ENCODE results near the gene TMEM50A.
A peak's percentile ranks its signal among the peaks of the same experiment; 100 is the strongest.
"Not testable (repeated sequence)": the region's sequence is repeated elsewhere in the genome, so short reads cannot be mapped to it uniquely, and the experiment has no call there.

The TMEM50A gene

GRCh38 chr1:25322127-25322526 is 16.0 kb upstream of the TMEM50A start:
- H3K9ac ChIP-seq (ENCODE audit: low read length); H3K27me3 ChIP-seq (ENCODE audit: low read length); H2AFZ ChIP-seq (ENCODE audit: low read depth, low read length, severe bottlenecking); H3F3A ChIP-seq (ENCODE audit: insufficient read depth); H3K9me2 ChIP-seq (replicated peaks; ENCODE audit: insufficient read depth, low read length); H3K79me2 ChIP-seq (ENCODE audit: insufficient read depth, low read length); H3K9me3 ChIP-seq (ENCODE audit: insufficient read depth, low read length); H3K4me3 ChIP-seq (ENCODE audit: insufficient read depth, low read length, poor library complexity, severe bottlenecking); H3K27ac ChIP-seq (ENCODE audit: low read depth, low read length); H3K4me2 ChIP-seq (ENCODE audit: low read depth, low read length, poor library complexity, severe bottlenecking); H4K20me1 ChIP-seq (ENCODE audit: low read depth, low read length); H3K36me3 ChIP-seq (ENCODE audit: low read length): not testable (repeated sequence)

GRCh38 chr1:25324407-25324806 is 13.7 kb upstream of the TMEM50A start:
- H3F3A ChIP-seq (ENCODE audit: insufficient read depth); H2AFZ ChIP-seq (ENCODE audit: low read depth, low read length, severe bottlenecking); H3K9me3 ChIP-seq (ENCODE audit: insufficient read depth, low read length); H4K20me1 ChIP-seq (ENCODE audit: low read depth, low read length); H3K9me2 ChIP-seq (replicated peaks; ENCODE audit: insufficient read depth, low read length); H3K36me3 ChIP-seq (ENCODE audit: low read length); H3K4me3 ChIP-seq (ENCODE audit: insufficient read depth, low read length, poor library complexity, severe bottlenecking); H3K27me3 ChIP-seq (ENCODE audit: low read length); H3K27ac ChIP-seq (ENCODE audit: low read depth, low read length); H3K9ac ChIP-seq (ENCODE audit: low read length); H3K4me2 ChIP-seq (ENCODE audit: low read depth, low read length, poor library complexity, severe bottlenecking); H3K79me2 ChIP-seq (ENCODE audit: insufficient read depth, low read length): not testable (repeated sequence)

GRCh38 chr1:25327864-25328790 is 10.0 kb upstream of the TMEM50A start:
- H3K27ac ChIP-seq (ENCODE audit: low read depth, low read length); H3K4me3 ChIP-seq (ENCODE audit: insufficient read depth, low read length, poor library complexity, severe bottlenecking); H3K9me2 ChIP-seq (replicated peaks; ENCODE audit: insufficient read depth, low read length); H3K9me3 ChIP-seq (ENCODE audit: insufficient read depth, low read length); H3K36me3 ChIP-seq (ENCODE audit: low read length); H4K20me1 ChIP-seq (ENCODE audit: low read depth, low read length); H3F3A ChIP-seq (ENCODE audit: insufficient read depth); H3K4me2 ChIP-seq (ENCODE audit: low read depth, low read length, poor library complexity, severe bottlenecking); H2AFZ ChIP-seq (ENCODE audit: low read depth, low read length, severe bottlenecking); H3K79me2 ChIP-seq (ENCODE audit: insufficient read depth, low read length); H3K27me3 ChIP-seq (ENCODE audit: low read length); H3K9ac ChIP-seq (ENCODE audit: low read length): not testable (repeated sequence)

GRCh38 chr1:25328791-25329185 is 9.3 kb upstream of the TMEM50A start:
- not testable (repeated sequence) for H3F3A ChIP-seq (ENCODE audit: insufficient read depth); H4K20me1 ChIP-seq (ENCODE audit: low read depth, low read length); H3K9me2 ChIP-seq (replicated peaks; ENCODE audit: insufficient read depth, low read length); H3K4me3 ChIP-seq (ENCODE audit: insufficient read depth, low read length, poor library complexity, severe bottlenecking); H3K27ac ChIP-seq (ENCODE audit: low read depth, low read length); H3K9me3 ChIP-seq (ENCODE audit: insufficient read depth, low read length); H3K27me3 ChIP-seq (ENCODE audit: low read length); H3K4me2 ChIP-seq (ENCODE audit: low read depth, low read length, poor library complexity, severe bottlenecking); H3K9ac ChIP-seq (ENCODE audit: low read length); H3K36me3 ChIP-seq (ENCODE audit: low read length); H2AFZ ChIP-seq (ENCODE audit: low read depth, low read length, severe bottlenecking); H3K79me2 ChIP-seq (ENCODE audit: insufficient read depth, low read length)

GRCh38 chr1:25329336-25329735 is 8.8 kb upstream of the TMEM50A start:
- H3K4me3 ChIP-seq (ENCODE audit: insufficient read depth, low read length, poor library complexity, severe bottlenecking); H4K20me1 ChIP-seq (ENCODE audit: low read depth, low read length); H3F3A ChIP-seq (ENCODE audit: insufficient read depth); H3K9ac ChIP-seq (ENCODE audit: low read length); H3K9me2 ChIP-seq (replicated peaks; ENCODE audit: insufficient read depth, low read length); H3K9me3 ChIP-seq (ENCODE audit: insufficient read depth, low read length); H2AFZ ChIP-seq (ENCODE audit: low read depth, low read length, severe bottlenecking); H3K27ac ChIP-seq (ENCODE audit: low read depth, low read length); H3K79me2 ChIP-seq (ENCODE audit: insufficient read depth, low read length); H3K27me3 ChIP-seq (ENCODE audit: low read length); H3K36me3 ChIP-seq (ENCODE audit: low read length); H3K4me2 ChIP-seq (ENCODE audit: low read depth, low read length, poor library complexity, severe bottlenecking): not testable (repeated sequence)

GRCh38 chr1:25329950-25330349 is 8.2 kb upstream of the TMEM50A start:
- H3K27me3 ChIP-seq (ENCODE audit: low read length); H3K36me3 ChIP-seq (ENCODE audit: low read length); H3K9me2 ChIP-seq (replicated peaks; ENCODE audit: insufficient read depth, low read length); H2AFZ ChIP-seq (ENCODE audit: low read depth, low read length, severe bottlenecking); H3K79me2 ChIP-seq (ENCODE audit: insufficient read depth, low read length); H3K4me2 ChIP-seq (ENCODE audit: low read depth, low read length, poor library complexity, severe bottlenecking); H3K27ac ChIP-seq (ENCODE audit: low read depth, low read length); H3K9ac ChIP-seq (ENCODE audit: low read length); H3K9me3 ChIP-seq (ENCODE audit: insufficient read depth, low read length); H4K20me1 ChIP-seq (ENCODE audit: low read depth, low read length); H3K4me3 ChIP-seq (ENCODE audit: insufficient read depth, low read length, poor library complexity, severe bottlenecking); H3F3A ChIP-seq (ENCODE audit: insufficient read depth): not testable (repeated sequence)

- H3K4me3 ChIP-seq (ENCODE audit: insufficient read depth, low read length, poor library complexity, severe bottlenecking): peak overlapping the region; percentile 52
- peak overlapping the region; percentile 75 for H2AFZ ChIP-seq (ENCODE audit: low read depth, low read length, severe bottlenecking)
Measured at GRCh38 chr1:25336922-25337354, 1.2 kb upstream of the TMEM50A start.

GRCh38 chr1:25337483-25338187 is 499 bp upstream of the TMEM50A start:
- Histone ChIP-seq H3K36me3 (ENCODE audit: low read length) (peaks cover 13% of the 10 kb centered on the region; the same call in 1 of the 2 replicates), H4K20me1 (ENCODE audit: low read depth, low read length) (peaks cover 11% of the 10 kb centered on the region), H3K9ac (ENCODE audit: low read length) (peak overlapping the region; percentile 89), H3K27ac (ENCODE audit: low read depth, low read length) (peak overlapping the region; percentile 85), H3K4me3 (ENCODE audit: insufficient read depth, low read length, poor library complexity, severe bottlenecking) (peak overlapping the region; percentile 97), H3K4me2 (ENCODE audit: low read depth, low read length, poor library complexity, severe bottlenecking) (peak overlapping the region; percentile 27), H3K79me2 (ENCODE audit: insufficient read depth, low read length) (peaks cover 43% of the 10 kb centered on the region)
- not testable (repeated sequence) for H3K9me3 ChIP-seq (ENCODE audit: insufficient read depth, low read length); H3K27me3 ChIP-seq (ENCODE audit: low read length); H2AFZ ChIP-seq (ENCODE audit: low read depth, low read length, severe bottlenecking); H3F3A ChIP-seq (ENCODE audit: insufficient read depth); H3K9me2 ChIP-seq (replicated peaks; ENCODE audit: insufficient read depth, low read length)

More at GRCh38 chr1:25336922-25337354, 1.2 kb upstream of the TMEM50A start:
- H3K4me2 ChIP-seq (ENCODE audit: low read depth, low read length, poor library complexity, severe bottlenecking): peak overlapping the region; percentile 95
- not testable (repeated sequence) for H3K27me3 ChIP-seq (ENCODE audit: low read length); H3K9me2 ChIP-seq (replicated peaks; ENCODE audit: insufficient read depth, low read length); H3K9me3 ChIP-seq (ENCODE audit: insufficient read depth, low read length); H3K27ac ChIP-seq (ENCODE audit: low read depth, low read length); H3K36me3 ChIP-seq (ENCODE audit: low read length); H3F3A ChIP-seq (ENCODE audit: insufficient read depth)
- H4K20me1 ChIP-seq (ENCODE audit: low read depth, low read length): peaks cover 11% of the 10 kb centered on the region; the same call in 1 of the 2 replicates
- peak overlapping the region; percentile 89 for H3K9ac ChIP-seq (ENCODE audit: low read length)
- H3K79me2 ChIP-seq (ENCODE audit: insufficient read depth, low read length): peaks cover 36% of the 10 kb centered on the region

All from SU-DHL-6 (cell line).